ENCODE measurements around the gene DOCK1.

Gene DOCK1

DNA sequence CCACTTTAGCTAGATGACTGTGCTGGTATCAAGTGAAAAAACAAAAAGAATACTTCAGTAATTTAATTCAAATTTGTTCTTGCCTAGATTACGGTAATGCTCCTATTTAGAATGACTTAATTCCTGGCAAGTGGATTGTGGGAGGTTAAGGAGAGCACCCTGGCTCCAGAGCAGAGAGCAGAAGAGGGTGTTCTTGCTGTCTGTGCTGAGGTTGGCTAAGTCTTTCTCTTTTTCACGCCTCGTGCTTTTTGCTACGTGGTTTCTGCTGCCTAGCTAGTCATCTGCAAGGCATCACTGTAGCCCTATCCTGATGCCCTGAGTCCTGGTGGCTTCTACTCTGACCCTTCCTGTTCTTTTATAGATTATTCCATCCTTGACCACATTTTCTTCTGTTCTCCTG lies 189.8 kb downstream of the DOCK1 start:
- no peak for DNase-seq

DNA sequence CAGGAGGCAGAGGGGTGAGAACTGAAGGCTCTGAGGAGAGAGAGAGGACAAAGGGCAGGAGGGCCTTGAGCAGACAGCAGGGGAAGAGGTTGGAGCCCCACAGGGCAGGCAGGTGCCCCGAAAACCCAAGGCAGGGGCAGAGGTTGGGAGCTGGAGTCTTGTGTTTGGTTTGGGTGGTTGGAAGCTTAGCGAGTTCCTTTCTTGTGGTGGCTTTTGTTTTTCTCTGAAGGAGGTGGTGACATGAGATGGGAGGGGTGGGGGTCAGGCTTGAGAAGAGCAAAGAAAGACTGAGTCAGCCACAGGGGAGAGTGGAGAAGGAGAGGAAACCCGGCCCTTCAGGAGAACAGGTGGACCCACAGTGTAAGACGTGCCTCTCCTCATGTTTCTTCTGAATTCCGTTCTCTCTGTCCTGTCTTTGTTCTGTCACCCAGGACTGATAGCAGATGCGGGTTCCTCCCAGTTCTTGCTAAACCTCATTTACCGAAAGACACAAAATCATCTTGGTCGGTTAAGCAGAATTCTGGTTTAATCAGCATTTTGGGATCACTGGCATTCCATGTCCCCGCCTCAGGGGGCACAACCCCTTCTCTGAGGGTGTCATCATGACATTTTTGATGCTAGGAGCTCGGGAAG lies 195.9 kb downstream of the DOCK1 start:
- no peak for DNase-seq

DNA sequence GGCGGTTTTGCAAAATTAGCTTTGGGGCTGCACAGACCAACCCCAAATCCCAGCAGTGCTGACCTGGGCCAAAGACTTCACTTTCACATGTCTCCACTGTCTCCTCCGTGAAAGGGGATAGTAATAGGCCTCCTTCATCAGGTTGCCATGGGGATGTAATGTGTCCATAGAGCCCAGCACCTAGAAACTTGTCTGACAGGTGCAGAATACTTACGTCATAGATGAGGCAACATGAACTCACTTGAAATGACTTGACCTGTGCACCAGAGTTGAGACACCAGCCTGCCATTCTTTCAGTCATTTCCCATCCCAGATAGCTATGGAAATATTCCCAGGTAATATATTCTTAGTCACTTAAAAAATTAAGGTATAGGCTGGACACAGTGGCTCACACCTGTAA lies 196.9 kb downstream of the DOCK1 start:
- DNase-seq, result no peak

DNA sequence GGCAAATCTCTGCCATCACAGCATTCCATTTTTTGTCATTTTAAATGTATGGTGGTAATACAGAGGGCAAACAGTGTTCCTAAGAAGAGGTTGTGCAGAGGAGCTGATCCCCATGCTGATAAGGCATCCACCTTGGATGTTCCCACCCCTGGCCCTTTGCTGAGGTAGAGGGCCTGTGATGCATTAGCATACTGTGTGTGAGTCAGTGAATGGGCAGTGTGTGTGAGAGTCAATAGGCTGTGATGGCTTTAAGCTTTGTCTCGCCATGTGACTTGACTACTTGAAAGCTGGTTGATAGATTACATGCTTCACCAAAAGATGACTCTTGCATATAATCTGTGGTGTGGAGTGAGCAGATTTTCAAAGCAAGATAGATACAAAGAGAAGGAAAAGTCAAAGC lies 209.9 kb downstream of the DOCK1 start:
- peak; percentile 45 for DNase-seq

DNA sequence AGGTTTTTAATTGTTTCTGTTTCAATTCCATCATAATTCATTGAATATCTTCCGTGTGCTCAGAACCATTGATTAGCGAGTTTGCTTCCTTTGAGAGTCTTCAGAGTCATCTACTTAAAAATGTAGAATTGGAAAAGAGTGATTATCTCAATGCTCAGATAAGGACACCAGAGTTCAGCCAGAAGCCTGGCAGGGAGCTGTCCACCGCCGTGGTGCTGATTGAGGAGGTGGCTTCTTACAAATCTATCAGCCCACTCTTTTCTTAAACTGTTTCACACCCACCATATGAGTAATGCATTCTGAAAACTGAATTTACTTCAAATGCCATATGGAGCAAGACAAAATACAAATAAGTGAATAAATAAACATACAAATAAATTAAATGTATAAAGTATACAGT lies 211.9 kb downstream of the DOCK1 start:
- peak; percentile 82 for DNase-seq

DNA sequence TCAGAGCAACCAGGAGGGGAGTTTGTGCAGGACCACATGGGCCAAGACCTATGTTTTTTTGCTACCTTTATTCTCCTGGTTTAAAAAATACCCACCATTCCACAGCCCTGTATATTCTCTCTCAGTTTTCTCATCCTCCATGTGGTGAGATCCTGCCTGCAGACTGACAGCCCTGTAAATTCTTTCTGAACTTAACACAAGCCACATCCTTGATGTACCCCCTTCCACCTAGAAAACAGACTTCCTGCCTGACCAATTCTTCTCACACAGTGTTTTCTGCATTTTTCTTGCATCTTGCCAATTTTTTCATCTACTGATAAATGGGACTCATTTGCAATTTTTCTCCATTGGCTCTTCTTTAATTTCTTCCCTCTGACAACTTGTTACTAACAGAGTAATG lies 212.8 kb downstream of the DOCK1 start:
- DNase-seq, result no peak

DNA sequence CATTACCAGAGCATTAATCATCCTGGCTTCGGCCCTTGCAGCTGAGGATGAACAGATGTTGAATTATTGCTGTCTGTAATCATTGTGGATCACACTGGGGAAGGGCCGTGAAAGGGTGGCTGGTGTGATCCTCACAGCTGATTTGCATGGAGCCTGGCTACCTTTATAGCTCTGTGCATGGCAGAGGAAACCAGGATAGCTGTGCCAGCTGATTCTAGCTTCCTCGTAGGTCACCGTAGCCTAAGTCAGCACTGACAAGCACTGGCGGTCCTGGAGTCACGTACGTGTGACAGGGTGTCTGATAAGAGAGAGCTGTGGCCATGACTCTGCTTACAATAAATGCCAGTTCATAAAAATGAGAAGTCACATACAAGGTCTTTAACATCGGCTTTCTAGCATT lies 214.7 kb downstream of the DOCK1 start:
- no peak for DNase-seq

DNA sequence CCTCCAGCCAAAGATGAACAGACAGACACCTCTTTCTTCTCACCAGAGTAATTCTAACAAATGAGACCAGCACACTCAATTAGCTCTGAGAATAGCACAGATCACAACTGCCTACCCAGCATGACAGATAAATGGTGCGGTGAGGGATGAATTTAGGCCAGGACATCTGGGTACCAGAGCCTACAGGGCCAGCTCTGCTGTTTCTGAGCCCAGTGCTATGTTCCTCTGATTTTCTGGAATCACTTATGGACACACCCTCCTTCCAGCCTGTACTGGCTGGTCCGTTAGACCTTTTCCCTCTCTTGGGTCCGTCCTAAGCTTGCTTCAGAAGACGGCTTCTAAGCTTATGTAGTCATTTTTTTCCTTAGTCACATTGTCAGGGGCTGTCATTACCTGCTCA lies 217.6 kb downstream of the DOCK1 start:
- no peak for DNase-seq

DNA sequence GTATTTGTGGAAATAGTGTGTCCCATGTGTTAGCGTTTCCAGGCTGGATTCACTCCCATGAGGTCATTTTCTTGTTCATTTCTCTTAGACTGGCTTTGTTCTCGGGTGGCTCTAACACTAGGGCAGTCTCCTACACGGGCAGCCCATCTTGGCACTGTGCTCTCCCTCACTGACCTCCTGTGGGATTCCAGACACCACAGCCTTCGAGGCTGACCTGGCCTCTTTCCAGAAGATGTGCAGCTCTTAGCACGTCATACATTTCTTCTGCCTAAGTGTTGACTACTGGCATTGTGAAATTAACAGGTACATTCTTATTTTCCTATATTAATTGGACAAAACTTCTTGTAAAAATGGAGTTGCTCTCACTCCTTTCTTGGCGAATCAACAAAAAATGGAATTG lies 218.4 kb downstream of the DOCK1 start:
- no peak for DNase-seq

DNA sequence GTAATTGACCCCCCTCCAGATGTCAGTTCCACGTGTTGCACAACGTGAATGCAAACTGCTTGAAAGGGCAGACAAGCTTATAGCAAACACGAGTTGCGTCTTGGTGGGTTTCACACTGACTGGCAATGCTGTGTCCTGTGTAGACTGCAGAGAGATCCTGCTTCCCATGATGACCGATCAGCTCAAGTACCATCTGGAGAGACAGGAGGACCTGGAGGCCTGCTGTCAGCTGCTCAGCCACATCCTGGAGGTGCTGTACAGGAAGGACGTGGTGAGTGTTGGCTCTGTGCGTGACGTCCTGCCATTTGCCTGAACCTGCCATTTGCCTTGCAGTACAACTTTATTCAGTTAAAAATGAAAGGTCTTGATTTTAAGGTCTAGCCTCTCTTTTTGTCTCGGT lies 220.1 kb downstream of the DOCK1 start:
- DNase-seq, result no peak

DNA sequence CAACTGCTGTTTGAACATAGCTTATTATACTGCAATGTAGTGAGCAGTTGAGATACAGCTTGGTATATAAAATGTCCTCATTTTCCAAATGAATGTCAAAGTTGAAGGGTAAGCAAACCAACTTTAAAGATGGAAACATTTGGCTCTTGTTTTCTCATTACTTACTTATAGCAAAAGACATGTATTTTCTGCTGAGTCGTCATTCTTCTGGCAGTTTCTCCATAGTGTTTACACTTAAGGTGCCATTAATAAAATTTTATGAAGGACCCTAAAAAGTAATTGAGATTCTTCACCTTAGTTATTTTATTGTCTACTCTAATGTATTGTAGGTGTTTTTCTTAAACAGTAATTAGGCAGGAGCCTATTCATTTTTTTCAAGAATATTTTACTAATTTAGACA lies 222.6 kb downstream of the DOCK1 start:
- no peak for DNase-seq

DNA sequence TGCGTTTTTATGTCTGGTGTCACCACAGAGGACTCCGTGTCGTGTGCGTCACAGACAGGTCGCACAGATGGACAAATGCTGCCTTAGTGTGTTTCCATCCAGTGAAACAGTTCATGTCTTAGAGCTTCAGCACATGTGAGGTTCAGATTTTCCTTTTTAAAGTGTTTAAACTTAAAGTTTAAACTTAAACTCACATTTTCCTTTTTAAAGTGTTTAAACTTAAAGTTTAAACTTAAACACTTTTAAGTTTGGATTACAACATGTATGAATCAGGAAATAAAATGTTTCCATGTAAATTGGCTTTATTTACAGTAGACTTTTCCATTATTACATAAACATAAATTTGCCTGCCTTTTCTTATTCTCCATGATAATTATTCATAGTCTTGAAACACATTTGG lies 223.9 kb downstream of the DOCK1 start:
- DNase-seq, result no peak

DNA sequence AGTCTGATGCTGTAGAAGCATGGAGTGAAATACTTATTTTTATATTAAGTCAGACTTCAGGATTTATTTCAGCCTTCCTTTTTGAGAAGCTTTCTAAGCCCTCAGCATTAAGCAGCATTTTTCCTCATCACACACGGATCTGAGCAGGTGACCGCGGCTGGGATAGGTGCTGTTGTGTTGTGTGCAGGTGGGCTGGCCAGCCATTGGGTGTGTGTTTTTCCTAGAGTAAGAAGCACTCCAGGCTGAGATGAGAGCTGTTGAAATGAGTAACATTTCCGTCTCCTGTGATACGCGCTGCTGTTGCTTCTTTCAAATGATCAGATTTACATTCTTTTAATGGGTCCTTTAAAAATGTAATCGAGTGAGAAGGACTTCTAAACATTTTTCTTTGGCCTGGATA lies 227.2 kb downstream of the DOCK1 start:
- no peak for DNase-seq

DNA sequence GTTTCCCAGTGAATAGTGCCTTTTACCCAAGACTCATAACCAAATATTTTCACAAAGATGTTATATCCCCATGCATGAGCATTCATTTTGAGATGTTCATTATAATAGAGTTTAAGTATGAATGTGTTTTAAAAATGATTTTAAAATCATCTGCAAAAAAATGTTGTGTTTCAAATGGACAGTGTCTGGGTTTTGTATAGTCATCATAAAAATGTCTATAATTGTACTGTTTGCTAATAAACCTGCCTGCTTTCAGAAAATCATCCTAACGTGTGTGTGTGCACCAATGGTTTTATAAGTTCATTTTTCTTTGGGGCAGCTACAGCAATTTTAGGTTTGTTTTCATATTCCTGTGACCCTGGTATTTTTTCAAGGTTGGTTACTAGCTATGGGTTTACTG lies 228.0 kb downstream of the DOCK1 start:
- no peak for DNase-seq

DNA sequence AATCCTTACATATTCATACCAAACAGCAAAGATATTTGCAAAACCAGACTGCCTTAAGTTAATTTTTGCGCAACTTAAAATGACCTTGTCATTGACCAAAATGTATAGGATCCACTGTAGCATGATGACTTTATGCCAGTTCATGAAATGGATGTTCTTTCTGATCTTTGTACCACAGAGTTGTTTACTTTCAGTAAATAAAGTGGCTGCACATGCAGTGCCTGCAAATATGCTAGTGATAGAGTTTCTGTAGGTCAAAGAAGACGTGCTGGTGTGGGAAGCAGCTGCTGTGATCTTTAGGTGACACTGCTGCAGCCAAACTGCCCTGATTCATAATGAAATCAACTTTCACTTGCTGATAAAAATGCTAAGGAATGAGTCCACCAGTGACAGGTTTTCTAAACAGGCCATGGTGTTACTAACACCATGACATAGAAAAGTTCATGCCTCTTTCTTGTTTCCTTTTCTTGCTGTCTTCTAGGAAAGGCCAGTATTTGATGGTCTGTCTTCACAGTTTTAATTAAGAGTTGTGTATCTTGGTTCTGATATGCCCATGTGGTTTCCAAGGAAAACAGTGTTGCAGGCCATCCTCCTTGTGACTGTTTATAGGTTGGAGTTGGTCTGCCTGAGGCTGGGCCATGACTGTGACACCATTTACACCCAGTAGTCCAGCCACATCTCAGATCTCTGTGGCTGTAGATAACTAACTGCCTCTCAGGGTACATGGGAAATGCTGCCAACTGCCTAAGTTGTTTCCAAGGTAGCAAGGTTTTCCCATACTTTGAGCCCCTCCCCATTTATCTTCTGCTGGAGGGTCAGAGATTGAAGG lies 228.7 kb downstream of the DOCK1 start:
- DNase-seq, result no peak

DNA sequence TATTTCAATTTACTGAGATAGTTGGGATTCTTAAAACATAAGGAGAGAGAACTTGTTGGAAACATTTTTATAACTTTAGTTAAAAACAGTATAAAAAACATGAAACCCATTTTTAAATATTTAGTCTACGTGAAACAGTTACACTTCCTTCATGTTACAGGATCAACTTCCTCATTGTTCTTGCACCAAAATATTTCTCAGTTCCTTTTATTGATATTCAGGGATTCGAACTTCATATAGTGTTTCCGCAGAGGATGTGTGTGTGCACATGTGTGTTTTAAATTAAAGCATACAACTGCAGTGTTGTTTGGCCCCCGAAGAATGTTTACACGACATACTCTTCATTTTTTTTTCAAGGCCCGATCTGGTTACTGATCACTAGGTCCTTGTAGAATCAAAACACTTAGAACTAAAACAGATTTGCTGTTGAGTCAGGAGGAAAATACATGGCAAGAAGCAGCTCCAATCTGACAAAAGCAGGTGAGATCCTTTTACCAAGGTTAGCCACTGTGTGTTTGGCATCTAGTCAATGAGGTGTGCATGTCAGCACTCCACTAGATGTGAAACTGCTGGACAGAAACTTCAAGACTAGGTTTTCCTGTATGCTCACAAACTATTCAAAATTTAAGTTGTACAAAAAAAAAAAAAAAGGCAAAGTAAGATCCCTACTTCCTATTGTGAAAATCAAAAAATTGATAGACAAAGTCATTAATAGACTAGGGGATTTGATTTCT lies 230.8 kb downstream of the DOCK1 start:
- DNase-seq, result no peak

DNA sequence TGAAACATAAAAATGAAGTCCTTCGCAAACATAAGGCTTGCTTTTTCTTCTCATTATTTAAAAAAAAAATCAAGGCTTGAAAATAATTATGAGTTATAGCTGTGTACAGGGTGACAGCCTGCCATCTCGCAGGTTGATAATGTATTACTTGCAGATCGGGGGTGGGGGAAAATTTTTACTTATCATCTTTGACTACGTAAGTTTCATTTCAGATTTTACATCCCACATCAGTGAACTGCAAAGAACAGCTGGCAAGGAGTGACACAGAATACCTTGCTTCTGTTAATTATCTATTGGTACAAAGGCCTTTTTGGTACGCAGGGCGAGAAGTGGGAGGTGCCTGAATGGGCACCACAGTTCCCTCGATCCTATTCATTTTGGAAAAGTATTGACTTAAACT lies 232.2 kb downstream of the DOCK1 start:
- DNase-seq, result no peak

DNA sequence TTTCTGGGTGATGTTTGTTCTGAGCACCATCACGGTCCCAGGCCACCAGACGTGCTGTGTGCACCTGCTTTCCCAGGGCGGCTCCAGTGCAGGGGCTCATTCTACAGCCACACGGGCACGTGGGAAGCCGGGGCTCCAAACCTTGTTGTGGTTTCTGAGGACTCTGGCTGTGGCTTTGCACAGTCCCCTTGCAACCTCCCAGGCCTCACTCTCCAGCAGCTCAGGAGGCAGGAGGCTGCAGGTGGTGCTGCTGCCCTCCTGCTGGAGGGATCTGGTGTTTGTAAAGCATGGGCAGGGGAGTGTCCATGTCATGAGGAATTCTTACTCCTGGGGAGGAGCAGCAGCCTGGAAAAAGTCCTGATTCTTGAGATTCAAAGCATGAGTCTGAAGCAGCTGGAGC lies 236.9 kb downstream of the DOCK1 start:
- no peak for DNase-seq

DNA sequence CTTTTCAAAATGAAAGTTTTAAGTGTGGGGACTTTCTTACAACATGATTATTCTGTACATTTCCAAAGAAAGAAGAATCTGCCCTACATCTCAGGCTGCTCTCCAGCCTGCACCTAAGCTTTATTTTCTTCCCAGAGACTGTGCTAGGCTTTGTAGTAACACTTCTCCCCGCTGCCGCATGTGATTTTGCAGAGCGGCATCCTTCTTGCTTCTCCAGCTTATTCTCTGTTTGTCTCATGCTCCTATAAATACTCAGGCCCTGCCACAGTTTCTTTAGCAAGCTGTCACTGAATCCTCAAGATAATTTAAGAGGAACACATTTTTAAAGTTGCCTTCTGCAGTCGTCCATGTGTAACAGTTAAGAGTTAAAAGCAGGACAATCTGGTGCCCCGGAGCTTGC lies 237.6 kb downstream of the DOCK1 start:
- DNase-seq, result no peak

DNA sequence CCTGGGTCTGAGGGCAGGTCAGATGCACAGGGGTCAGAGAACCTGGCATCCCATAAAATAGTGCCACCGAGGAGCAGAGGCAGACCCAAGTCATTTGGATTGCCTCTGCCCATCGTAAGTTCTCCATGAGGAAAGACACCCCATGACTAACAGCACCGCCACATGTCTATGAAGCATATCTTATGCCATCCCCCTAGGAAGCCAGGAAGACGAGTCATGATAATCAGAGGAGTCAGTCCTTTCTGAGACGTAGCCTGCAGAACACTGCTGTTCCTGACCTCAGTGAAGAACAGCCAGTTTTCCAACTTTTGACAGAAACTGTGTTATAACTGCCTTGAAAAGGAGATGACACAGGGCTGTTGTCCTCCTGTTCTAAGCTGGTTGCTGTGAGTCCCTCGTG lies 239.9 kb downstream of the DOCK1 start:
- peak; percentile 66 for DNase-seq

DNA sequence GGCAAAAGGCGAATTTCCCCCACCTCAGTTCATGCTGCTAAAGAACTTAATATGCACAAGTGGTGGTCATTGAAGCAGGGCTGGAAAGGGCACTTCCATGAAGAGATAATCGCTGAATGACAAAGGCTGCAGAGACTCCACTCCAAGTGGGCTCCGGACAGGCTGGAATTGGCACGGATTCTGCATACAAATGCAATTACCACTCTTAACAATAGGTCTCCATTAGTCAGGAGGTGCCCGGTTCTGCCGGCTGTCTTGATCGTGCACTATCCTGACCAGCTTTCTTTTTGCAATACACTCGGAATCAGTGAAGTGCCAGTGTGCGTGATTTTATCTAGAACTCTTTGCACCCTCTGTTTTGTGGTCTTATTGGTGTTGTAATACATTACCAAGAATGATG lies 241.4 kb downstream of the DOCK1 start:
- DNase-seq, result no peak

DNA sequence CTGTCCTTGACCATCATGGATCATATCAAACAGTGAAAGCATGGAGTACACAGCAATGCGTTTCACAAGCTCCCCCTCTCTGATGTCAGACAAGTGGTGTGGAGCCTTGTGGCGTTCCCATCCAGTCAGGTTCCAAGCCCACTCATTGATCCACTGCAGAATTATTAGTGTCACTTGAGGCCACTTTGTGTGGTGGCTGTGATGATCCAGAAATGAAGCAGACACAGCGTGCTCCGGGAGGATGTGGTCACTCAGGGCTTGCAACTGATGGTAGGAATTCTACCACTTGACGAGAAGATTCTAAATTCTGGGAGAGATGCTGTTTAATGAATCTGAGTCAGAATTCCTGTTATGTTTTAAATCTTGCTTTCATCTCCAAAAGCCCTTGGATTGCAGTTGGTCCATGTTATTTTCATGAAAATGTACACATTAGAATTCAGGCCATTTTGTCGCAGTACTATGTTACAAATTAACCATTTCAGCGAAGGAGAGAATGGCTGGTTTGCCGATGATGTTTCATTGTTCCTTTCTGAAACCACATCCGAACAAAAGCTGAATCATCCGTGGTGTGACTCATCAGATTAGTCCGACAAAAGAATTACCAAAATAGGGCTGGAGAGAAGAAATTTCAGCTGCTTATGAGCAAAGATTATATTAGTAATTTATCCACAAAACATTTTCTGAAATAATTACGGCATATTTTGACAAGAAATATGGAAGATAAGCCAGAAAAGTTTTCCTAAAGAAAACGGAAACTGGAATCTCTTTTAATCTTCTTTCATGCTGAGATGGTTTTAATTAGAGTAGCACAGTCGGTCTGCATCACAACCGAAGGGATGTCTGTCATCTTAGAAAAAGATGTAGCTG lies 243.1 kb downstream of the DOCK1 start:
- no peak for DNase-seq

DNA sequence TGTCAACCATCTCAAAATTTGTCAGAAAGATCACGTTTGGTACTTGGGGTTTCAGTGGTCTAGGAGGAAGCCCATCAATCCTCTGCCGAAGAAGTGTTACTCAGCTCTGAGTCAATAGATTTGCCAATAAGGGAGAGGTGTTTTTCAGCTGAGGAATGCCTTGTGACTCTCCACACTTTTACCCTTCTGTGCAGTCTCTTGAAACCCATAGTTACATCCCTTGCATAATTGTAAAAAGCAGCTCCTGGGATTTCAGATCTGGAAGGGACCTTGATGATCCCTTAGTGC lies 243.6 kb downstream of the DOCK1 start:
- no peak for DNase-seq
